Heart right ventricle (tissue), 16 donors: ENCODE data around the gene CORO7. TPM values are rescaled to one million over a fixed set of nuclear protein-coding genes. Genes with fewer than 3 reads are reported as not detected.
A peak's percentile ranks its signal among the peaks of the same experiment; 100 is the strongest.

Source experiments
- ATAC-seq, 8 donors: fragments of 200-7000 bp; cut with Tn5 transposase; one replicate each; pipeline ENCODE4 v1.9.1; 2020; ENCODE audit warnings: mild to moderate bottlenecking in 8 of 8, moderate library complexity in 8 of 8, moderate number of reproducible peaks in 1 of 8
- DNase-seq, 2 donors: peaks; one replicate each; pipeline ENCODE4 v3.0.0-alpha.2; 2020
- H3K27ac ChIP-seq, 10 donors: fragments of 200-600 bp; sonication (generic) in 2 of 10; one replicate each; pipeline versions ENCODE4 v1.5.0 to v1.8.0; 2020 to 2022; ENCODE audit warnings: mild to moderate bottlenecking in 3 of 10
- H3K27me3 ChIP-seq, 7 donors: fragments of 200-600 bp; one replicate each; pipeline ENCODE4 v1.8.0; 2021 to 2022; ENCODE audit warnings: mild to moderate bottlenecking in 2 of 7
- H3K36me3 ChIP-seq, 9 donors: fragments of 200-600 bp; sonication (generic) in 1 of 9; one replicate each; pipeline versions ENCODE4 v1.5.0 to v1.8.0; 2020 to 2022; ENCODE audit warnings: mild to moderate bottlenecking in 2 of 9
- H3K4me1 ChIP-seq, 9 donors: fragments of 200-600 bp; sonication (generic) in 1 of 9; one replicate each; pipeline versions ENCODE4 v1.5.0 to v1.8.0; 2020 to 2022; ENCODE audit warnings: mild to moderate bottlenecking in 4 of 9
- H3K4me3 ChIP-seq, 10 donors: fragments of 200-600 bp; sonication (generic) in 2 of 10; one replicate each; pipeline versions ENCODE4 v1.5.0 to v1.8.0; 2020 to 2022; ENCODE audit warnings: mild to moderate bottlenecking in 7 of 10, moderate library complexity in 2 of 10
- H3K9me3 ChIP-seq, 11 donors: fragments of 200-600 bp in 10 of 11; sonication (generic) in 2 of 11; one replicate each; pipeline versions ENCODE4 v1.5.0 to v1.8.0; 2013 to 2022; ENCODE audit warnings: mild to moderate bottlenecking in 2 of 11, control low read depth in 1 of 11, moderate library complexity in 1 of 11
- WGBS, 2 donors: extraction: QIAGEN DNeasy Blood & Tissue Kit; methylation state at CpG; one replicate each; pipeline ENCODE4 v1.1.7; 2013; ENCODE audit warnings: inconsistent platforms in 1 of 2; 5-methylcytosine and 5-hydroxymethylcytosine counted together
- intact Hi-C, 10 donors: fragments of 100-400 bp; cut with DNase I; formaldehyde crosslinking; loops; one replicate each; pipeline versions ENCODE4 v1.11.1 to v1.14.2; 2022
- polyA plus RNA-seq, 2 donors: library from polyadenylated mRNA; stranded (reverse); fragments of 200-250 nt; gene quantifications; one replicate each; pipeline ENCODE4 v1.2.3, GENCODE V29; 2013
- total RNA-seq, 10 donors: library from RNA; stranded (reverse); fragmentation: NEBNext Ultra II Directional in 3 of 10; extraction: Animal tissue kit (Norgen Biotek cat#: 25700) in 3 of 10; gene quantifications; one replicate each; pipeline versions ENCODE4 v1.2.1 to v1.2.4, GENCODE V29; 2021 to 2023
- TF ChIP-seq, protein P1 (sequence below), 9 donors: fragments of 200-600 bp; sonication (generic) in 2 of 9; IDR thresholded peaks; one replicate each; pipeline versions ENCODE4 v1.5.0 to v1.8.0; 2021 to 2022; ENCODE audit warnings: antibody characterized with exemption in 9 of 9, mild to moderate bottlenecking in 5 of 9, moderate library complexity in 1 of 9
- donor health status: Arrhythmogenic right ventricular cardiomyopathy.
- donor health status: ischemic (EF 13 %, LVEDD 7.1; RV severe dilation, severe dysfunction).
- donor health status: healthy with polysubstance abuse.
- donor health status: DM: no; HTN: yes; CAD: no.
- donor health status: DM: no; HTN: no; CAD: no.
- donor health status: ischemic (EF 25% LVEDD 6.9; RV normal size, moderate dysfunction).
- donor health status: ischemic (EF 25% LVEDD 5.7; RV mildly dilated, moderate dysfunction).
- donor health status: healthy.
- donor health status: DM: yes; HTN: yes; CAD: no.
- donor health status: Ischemic cardiomyopathy.
- donor health status: ischemic (EF 35%, LVEDD 5.7; RV mildly dilated, moderate dysfunction).
- donor health status: nonischemic (EF 11% LVEDD 7.7; RV severe dilation, severe dysfunction).
- donor health status: DM: yes; HTN: yes; CAD: no.
- donor health status: PGD.
- donor health status: ischemic (EF 29% LVEDD 5.4; RV normal size, mild dysfunction).
- donor health status: nonischemic (EF 23%, LVEDD 6.1; RV moderate dilation, normal function).

CORO7 gene
- total and polyA plus RNA-seq, 12 donors = 6.5 to 21.8 (median 10.9) TPM

DNA sequence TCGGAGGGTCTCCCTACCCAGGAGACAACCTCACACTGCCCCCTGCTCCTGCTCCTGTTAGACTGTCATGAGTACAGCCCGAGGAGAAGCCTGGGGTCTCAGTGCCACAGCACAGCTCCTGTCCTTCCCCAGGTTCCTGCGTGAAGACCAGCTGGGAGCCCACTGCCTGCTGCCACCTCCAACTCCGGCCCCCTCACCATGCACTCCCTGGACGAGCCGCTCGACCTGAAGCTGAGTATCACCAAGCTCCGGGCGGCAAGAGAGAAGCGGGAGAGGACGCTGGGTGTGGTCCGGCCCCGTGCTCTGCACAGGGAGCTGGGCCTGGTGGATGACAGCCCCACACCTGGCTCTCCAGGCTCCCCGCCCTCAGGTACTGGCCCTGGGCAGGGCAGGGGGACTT lies 84.3 kb downstream of the CORO7 start:
- TF ChIP-seq, protein P1, sequence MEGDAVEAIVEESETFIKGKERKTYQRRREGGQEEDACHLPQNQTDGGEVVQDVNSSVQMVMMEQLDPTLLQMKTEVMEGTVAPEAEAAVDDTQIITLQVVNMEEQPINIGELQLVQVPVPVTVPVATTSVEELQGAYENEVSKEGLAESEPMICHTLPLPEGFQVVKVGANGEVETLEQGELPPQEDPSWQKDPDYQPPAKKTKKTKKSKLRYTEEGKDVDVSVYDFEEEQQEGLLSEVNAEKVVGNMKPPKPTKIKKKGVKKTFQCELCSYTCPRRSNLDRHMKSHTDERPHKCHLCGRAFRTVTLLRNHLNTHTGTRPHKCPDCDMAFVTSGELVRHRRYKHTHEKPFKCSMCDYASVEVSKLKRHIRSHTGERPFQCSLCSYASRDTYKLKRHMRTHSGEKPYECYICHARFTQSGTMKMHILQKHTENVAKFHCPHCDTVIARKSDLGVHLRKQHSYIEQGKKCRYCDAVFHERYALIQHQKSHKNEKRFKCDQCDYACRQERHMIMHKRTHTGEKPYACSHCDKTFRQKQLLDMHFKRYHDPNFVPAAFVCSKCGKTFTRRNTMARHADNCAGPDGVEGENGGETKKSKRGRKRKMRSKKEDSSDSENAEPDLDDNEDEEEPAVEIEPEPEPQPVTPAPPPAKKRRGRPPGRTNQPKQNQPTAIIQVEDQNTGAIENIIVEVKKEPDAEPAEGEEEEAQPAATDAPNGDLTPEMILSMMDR (IDR thresholded peaks at IDR 0.05) = no peak
- peaks cover 24 to 37% (median 33%) of the 10 kb centered on the region in 9 donors for H3K4me1 ChIP-seq
- no peaks in the 10 kb centered on the region for H3K9me3 ChIP-seq
- WGBS, 2 donors = 88 to 90% methylated on average over 14 of the region's 14 CpGs
- DNase-seq (no peak), ATAC-seq (no peak)
- peaks cover 0 to 4% (median 0%) of the 10 kb centered on the region in 7 donors for H3K27me3 ChIP-seq
- peaks cover 0 to 53% (median 30%) of the 10 kb centered on the region in 9 donors for H3K36me3 ChIP-seq
- H3K4me3 ChIP-seq = no peak overlapping the region
- intact Hi-C loops = loop anchor here in 6 of 10 donors (5.0 to 10.0 kb wide), 6 partner anchors 45 to 350 kb away; no protein-coding TSS in a partner anchor
- no peak overlapping the region for H3K27ac ChIP-seq

DNA sequence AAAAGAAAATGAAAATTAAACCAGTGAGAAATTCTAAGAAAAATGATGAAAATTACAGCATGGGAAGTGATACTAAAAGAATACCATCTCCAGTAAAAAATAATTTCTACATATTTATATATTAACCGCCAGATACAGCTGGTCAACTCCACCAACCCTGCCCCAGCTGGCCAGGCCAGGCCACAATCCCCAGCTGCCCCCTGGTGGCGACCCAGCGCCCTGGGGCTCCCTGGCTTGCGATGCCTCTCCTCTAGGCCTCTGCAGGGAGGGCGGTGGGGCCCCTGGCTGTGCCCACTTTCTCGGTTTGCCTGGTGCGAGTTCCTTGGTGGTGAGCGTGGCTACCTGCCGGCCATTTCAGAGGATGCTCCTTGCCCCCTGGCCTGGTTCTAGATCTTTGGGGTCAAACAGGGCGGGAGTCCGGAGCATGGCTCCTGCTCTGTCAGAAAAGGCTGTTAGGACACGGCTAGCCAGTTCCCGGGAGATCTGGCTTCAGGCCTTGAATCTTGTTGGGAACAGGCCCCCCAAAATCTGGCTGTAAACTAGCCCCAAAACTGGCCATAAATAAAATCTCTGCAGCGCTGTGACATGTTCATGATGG lies 86.0 kb downstream of the CORO7 start:
- Histone ChIP-seq H3K36me3 (peaks cover 0 to 36% (median 24%) of the 10 kb centered on the region in 9 donors), H3K27me3 (peaks cover 0 to 4% (median 0%) of the 10 kb centered on the region in 7 donors), H3K4me1 (peaks cover 33 to 54% (median 47%) of the 10 kb centered on the region in 9 donors), H3K4me3 (no peak overlapping the region), H3K27ac (peak overlapping the region in 7 of 10 donors; percentile 88 to 99 (median 95)), H3K9me3 (no peaks in the 10 kb centered on the region)
- TF ChIP-seq, protein P1 (IDR thresholded peaks at IDR 0.05) = peak; percentile 94 to 99 (median 97)
- 46 to 53% methylated on average over 14 of the region's 14 CpGs for WGBS, 2 donors
- peak; percentile 54 to 72 (median 63) for ATAC-seq
- intact Hi-C loops = loop anchor here in 8 of 10 donors (1.0 to 10.0 kb wide), 9 partner anchors 42 to 348 kb away; no protein-coding TSS in a partner anchor
- DNase-seq = peak; percentile 84 to 89

DNA sequence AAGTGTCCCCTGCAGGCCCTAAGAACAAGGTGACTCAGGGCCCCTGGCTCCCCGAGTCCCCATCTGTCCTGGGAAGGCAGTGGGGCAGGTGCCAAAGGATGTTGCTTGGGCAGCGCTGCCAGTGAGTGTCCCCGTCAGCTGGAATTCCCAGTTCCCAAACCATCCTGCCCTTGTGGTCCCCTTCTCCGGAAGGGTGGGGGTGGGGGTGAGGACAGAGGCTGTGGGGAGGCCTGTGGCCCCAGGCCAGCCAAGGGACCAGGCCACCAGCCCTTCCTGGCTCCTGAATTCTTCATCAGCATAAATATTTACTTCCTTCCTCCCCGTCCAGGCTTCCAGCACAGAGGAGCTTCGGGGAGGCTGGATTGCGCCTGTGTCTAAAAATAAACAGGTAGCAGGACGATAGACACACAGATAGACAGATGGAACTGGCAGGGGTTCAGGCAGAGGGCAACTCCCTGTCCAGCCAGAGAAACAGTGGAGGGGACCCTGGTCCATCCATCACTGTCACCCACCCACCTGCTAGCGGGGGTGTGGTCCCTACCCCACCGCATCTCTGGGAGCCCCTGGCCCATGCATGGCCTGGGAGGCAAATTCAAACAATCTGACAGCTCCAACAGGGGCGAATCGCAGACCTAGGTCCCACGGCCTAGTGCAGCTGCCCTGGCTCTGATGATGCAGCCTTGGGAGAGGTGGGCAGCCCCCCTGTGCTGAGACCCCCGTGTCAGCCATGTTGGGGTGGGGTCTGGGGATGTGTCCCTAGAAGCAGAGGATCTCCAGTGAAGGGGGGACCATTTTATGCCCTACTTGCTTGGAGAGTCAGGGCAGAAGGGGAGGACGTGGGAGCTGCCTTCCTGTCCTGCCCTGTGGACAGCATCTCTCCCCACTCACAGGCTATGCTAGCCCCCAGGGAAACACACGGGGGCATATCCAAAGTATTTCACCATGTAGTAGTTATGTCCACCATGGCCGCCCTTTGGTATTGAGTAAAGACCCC lies 87.3 kb downstream of the CORO7 start:
- Histone ChIP-seq H3K4me1 (peaks cover 41 to 67% (median 60%) of the 10 kb centered on the region in 9 donors), H3K27ac (peak overlapping the region; percentile 84 to 99 (median 92)), H3K36me3 (peaks cover 0 to 24% (median 15%) of the 10 kb centered on the region in 9 donors), H3K4me3 (peak overlapping the region in 8 of 10 donors; percentile 44 to 66 (median 55)), H3K9me3 (no peaks in the 10 kb centered on the region), H3K27me3 (peaks cover 0 to 4% (median 0%) of the 10 kb centered on the region in 7 donors)
- ATAC-seq = peak; percentile 24 to 70 (median 58)
- TF ChIP-seq, protein P1 (IDR thresholded peaks at IDR 0.05) = no peak
- no peak for DNase-seq
- WGBS, 2 donors = 26 to 28% methylated on average over 17 of the region's 17 CpGs
- intact Hi-C loops = loop anchor here in 5 of 10 donors (1.0 to 5.0 kb wide), 5 partner anchors 22 to 147 kb away; partner anchors contain the start of gene TFAP4 (in 3 of the 5)
